H1 (cell line): Measurements from ENCODE around the gene CD99.

Source experiments
- CHD2 ChIP-seq: IDR thresholded peaks from 2 replicates; pipeline ENCODE4 v1.6.1; 2012; ENCODE audit warnings: low read length, improper control_type of control experiment
- CTCF ChIP-seq, 3 experiments: IDR thresholded peaks; 1 replicate in 2 of 3; 2 replicates in 1 of 3; pipeline versions ENCODE4 v1.5.1 to v1.6.1; 2011; ENCODE audit warnings: low read length in 3 of 3, mild to moderate bottlenecking in 3 of 3, inconsistent platforms in 2 of 3, low read depth in 1 of 3, moderate library complexity in 1 of 3; ENCODE audit not compliant: insufficient read depth in 1 of 3; ENCODE audit errors: control extremely low read depth in 1 of 3
- EGR1 ChIP-seq: IDR thresholded peaks from 2 replicates; pipeline ENCODE4 v1.6.1; 2011; ENCODE audit warnings: low read depth, low read length, borderline replicate concordance
- JUN ChIP-seq: IDR thresholded peaks from 2 replicates; pipeline ENCODE4 v1.6.1; 2011; ENCODE audit warnings: low read depth, mild to moderate bottlenecking, improper control_type of control experiment, low read length
- POLR2A ChIP-seq, 2 experiments: IDR thresholded peaks; 1 replicate in 1 of 2; 2 replicates in 1 of 2; pipeline ENCODE4 v1.6.1; 2011; ENCODE audit warnings: low read depth in 2 of 2, low read length in 2 of 2, mild to moderate bottlenecking in 2 of 2; ENCODE audit errors: control extremely low read depth in 1 of 2
- TAF7 ChIP-seq: optimal IDR thresholded peaks from 2 replicates; pipeline ENCODE3; 2011; ENCODE audit warnings: low read depth, mild to moderate bottlenecking, inconsistent platforms, low read length, moderate library complexity, borderline replicate concordance

- TF ChIP-seq EGR1 (no peak), CTCF (IDR thresholded peaks at IDR 0.05; ENCODE audit: control extremely low read depth in 1 of 3, insufficient read depth in 1 of 3, low read depth in 1 of 3, low read length in 3 of 3) (no peak), POLR2A (IDR thresholded peaks at IDR 0.05; ENCODE audit: control extremely low read depth in 1 of 2, low read depth in 2 of 2, low read length in 2 of 2) (no peak), JUN (no peak), CHD2 (no peak), TAF7 (no peak)
Observed at GRCh38 chrX:2718821-2719220, 27.7 kb downstream of the CD99 start.
